DMS53 (cell line): ENCODE measurements around the gene CPM.
"Not testable (repeated sequence)": the region's sequence is repeated elsewhere in the genome, so short reads cannot be mapped to it uniquely, and the experiment has no call there.

ENCODE experiments used
- DNase-seq: peaks from one replicate; lab custom pipeline; 2025; lab: John Stamatoyannopoulos, UW

The CPM gene

DNA sequence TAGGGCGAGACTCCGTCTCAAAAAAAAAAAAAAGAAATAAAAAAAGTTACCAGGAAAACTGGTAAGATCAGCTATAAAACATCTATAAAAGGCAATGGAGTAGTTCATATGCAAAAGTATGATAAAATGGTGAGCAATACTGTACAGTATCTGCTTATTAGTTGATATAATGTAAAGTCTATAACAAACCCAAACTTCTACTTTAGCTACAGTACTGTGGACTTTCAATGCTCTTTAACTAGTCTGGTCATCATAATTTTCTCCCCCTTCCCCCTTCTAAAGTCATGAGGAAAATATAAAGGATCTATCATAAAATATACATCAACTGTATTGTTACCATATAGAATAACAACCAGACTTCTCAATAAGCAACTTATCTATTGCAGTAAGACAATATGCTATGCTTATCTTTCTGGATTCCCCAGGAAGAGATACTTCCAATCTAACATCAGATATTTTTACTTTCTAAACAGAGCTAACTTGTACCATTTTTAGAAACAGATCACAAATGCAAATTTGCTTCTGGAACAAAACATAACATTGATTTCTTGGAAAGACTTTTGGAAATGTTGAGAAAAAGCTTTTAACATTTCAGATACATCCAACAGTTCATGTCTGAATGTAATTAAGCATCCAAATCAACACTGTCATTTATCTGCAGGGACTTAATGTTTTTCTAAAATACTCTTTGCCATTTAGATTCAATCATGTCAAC lies 81.2 kb downstream of the CPM start:
- DNase-seq = no peak

GRCh38 chr12:68850390-68850789 lies 82.6 kb downstream of the CPM start:
- DNase-seq = no peak

DNA sequence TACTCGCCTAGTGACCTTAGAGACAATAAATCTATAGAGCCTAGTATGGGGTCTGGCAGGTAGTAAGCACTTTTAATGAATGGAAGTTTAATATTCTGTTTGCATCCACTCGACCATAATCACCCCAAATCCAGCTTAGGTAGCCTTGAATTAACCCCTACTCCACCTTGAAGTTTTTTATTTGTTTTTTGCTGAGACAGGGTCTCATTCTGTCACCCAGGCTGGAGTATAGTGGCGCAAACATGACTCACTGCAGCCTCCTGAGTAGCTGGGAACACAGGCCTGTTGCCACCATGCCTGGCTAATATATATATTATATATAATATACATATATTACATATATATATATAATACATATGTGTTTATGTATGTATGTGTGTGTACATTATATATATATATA lies 86.2 kb downstream of the CPM start:
- no peak for DNase-seq

- DNase-seq = no peak
These were observed 87.9 kb downstream of the CPM start for GRCh38 chr12:68844788-68845695.

DNA sequence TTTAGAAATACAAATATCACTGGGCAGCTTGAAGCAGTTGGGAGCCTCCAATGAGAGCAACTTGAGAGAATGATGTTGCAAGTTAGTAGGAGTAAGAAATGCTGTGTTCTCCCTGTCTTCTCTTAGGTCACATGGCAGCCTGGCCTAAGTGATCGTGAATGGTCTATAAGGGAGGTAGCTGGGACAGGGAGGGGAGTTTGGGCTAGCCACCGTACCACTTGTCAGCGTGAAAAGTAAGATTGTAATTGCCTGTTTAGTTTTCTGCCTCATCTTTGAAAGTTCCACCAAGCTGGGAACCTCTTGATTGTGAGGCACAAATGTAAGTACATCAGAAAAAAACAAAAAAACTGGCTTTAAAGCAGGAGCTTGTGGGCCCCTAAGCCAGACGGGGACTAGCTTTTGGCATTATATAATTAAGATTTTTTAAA lies 88.6 kb downstream of the CPM start:
- DNase-seq = no peak

DNA sequence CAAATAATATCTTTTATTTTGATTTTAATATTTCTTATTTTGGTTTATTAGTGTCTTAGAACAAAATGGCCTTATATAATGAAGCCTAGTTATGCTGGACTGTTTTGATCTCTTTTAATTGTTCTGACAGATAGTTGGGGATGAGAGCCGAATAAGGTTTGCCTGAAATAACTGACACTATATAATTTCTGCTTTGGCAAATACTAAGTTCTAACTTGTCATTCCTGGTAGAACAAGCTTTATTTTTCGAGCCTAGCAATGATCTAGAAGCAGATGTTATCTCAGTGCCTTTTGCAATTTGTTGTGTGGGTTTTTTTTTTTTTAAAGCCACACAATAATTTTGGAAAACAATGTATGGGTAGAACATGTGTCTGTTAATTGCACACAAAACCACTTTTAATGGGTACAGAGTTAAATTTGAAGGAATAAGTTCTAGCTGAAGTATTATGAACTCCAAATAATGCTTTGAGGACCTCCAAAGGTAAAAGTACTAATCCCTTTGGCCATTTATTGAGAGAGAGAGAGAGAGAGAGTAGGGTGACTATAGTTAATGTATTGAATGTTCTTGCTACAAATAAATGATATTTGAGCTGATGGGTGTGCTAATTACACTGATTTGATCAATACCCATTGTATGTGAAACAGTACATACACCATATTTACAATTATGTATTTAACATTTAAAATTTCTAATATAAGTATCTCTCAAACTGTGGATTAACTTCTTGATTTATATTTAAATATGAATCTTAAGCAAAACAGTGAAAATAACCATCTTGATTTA lies 90.0 kb downstream of the CPM start:
- no peak for DNase-seq

DNA sequence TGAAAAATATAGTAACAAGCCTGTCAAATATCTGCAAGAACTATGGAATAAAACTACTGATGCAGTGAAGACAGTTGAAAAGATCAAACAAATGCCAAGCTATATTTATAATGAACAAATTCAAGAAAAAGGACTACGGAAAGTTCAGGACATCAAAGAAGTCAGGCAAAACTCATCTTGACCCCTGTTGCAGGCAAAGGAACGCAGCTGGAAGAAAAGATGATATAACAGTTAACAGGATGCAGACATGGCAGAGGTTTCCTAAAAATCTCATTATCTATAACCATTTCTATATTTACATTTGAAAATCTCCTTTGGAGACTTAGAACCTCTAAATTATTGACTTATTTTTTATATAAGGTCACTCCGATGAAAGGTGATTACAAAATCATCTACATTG lies 90.8 kb downstream of the CPM start:
- no peak for DNase-seq

- DNase-seq = no peak
These were observed 91.3 kb downstream of the CPM start for GRCh38 chr12:68841717-68842116.

DNA sequence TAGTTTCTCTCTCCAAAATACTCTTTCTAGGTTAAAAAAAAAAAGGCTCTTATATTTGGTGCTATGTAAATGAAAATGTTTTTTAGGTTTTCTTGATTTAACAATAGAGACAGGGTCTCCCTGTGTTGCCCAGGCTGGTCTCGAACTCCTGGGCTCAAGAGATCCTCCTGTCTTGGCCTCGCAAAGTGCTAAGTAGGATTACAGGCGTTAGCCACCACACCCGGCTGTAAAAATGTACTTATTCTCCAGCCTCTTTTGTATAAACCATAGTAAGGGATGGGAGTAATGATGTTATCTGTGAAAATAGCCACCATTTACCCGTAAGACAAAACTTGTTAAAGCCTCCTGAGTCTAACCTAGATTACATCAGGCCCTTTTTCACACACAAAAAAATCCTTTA lies 91.8 kb downstream of the CPM start:
- not testable (repeated sequence) for DNase-seq

DNA sequence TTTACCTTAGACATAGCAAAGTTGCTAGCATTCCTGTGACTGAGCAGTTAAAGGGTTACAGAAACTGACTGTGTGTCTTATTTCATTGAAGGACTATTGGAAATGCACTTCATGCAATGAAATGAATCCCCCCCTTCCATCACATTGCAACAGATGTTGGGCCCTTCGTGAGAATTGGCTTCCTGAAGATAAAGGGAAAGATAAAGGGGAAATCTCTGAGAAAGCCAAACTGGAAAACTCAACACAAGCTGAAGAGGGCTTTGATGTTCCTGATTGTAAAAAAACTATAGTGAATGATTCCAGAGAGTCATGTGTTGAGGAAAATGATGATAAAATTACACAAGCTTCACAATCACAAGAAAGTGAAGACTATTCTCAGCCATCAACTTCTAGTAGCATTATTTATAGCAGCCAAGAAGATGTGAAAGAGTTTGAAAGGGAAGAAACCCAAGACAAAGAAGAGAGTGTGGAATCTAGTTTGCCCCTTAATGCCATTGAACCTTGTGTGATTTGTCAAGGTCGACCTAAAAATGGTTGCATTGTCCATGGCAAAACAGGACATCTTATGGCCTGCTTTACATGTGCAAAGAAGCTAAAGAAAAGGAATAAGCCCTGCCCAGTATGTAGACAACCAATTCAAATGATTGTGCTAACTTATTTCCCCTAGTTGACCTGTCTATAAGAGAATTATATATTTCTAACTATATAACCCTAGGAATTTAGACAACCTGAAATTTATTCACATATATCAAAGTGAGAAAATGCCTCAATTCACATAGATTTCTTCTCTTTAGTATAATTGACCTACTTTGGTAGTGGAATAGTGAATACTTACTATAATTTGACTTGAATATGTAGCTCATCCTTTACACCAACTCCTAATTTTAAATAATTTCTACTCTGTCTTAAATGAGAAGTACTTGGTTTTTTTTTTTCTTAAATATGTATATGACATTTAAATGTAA lies 93.5 kb downstream of the CPM start:
- no peak for DNase-seq

DNA sequence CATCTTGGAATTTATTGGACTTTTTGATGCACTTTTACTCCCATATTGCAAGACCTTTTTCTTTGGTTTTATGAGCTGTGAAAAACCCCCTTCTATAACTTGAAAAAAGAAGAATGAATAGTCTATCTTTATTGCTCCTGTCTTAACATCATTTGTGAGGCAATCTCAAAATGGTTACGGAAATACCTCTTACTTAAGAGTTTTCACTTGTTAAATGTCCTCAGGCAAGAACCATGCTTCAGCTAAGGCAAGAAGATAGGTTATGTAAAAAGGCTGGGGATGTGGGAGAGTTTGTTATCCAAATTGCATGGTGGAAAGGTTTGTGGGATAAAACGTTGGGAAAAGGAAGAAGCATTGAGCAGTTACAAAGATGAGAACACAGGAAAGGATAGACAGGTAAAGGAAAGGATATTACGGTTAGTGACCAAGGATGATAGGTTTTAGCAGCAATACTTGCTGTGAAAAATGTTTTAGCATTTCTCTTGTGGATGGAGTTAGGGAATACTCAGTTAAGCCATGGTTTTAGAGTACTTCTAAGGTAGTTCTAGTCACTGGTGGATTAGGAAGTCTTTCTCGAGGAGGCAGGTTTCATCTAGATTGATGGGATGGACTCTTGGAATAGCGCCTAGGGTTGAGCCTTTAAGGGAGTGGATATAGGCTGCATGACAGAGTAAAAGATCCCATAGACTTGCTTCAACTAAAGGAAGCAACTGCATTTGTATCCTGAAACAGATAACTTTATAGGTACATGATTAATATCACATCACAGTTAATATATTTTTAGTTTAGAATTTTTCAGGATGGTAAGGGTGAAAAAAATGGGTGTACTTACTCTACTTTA lies 94.7 kb downstream of the CPM start:
- no peak for DNase-seq

GRCh38 chr12:68837215-68837614 lies 95.8 kb downstream of the CPM start:
- no peak for DNase-seq

GRCh38 chr12:68835333-68835908 lies 97.5 kb downstream of the CPM start:
- no peak for DNase-seq

DNA sequence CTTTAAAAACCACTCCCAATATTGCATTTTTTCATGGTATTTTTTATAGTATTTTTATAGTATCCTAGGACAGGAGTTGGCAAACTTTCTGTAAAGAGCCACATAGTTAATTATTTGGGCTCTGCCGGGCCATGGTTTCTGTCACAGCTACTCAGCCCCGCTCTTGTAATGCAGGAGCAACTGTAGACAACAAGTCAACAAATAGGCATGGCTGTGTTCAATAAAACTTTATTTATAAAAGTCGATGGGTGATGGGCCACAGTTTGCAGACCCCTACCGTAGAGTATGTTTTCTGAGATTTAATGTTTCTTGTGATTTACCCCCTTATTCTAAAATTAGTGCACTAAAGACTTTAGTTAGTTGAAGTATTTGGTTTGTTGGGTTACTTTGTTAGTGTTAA lies 99.5 kb downstream of the CPM start:
- no peak for DNase-seq

- peak; percentile 37 for DNase-seq
These were observed 100.5 kb downstream of the CPM start for GRCh38 chr12:68832504-68832867.

GRCh38 chr12:68831751-68832503 lies 101.0 kb downstream of the CPM start:
- no peak for DNase-seq

GRCh38 chr12:68831272-68831671 lies 101.7 kb downstream of the CPM start:
- no peak for DNase-seq

- DNase-seq = no peak
These were observed 104.3 kb downstream of the CPM start for GRCh38 chr12:68828672-68829068.

- no peak for DNase-seq
These were observed 104.9 kb downstream of the CPM start for GRCh38 chr12:68827895-68828671.
